GM19452 (cell line): ENCODE data around the gene C1QTNF1.
"Not testable (repeated sequence)": the region's sequence is repeated elsewhere in the genome, so short reads cannot be mapped to it uniquely, and the experiment has no call there.

Experiments used
- ATAC-seq: cut with Tn5 transposase; IDR thresholded peaks from one replicate; pipeline ENCODE4 v1.9.1; 2021; ENCODE audit not compliant: unreplicated experiment

C1QTNF1 gene

DNA sequence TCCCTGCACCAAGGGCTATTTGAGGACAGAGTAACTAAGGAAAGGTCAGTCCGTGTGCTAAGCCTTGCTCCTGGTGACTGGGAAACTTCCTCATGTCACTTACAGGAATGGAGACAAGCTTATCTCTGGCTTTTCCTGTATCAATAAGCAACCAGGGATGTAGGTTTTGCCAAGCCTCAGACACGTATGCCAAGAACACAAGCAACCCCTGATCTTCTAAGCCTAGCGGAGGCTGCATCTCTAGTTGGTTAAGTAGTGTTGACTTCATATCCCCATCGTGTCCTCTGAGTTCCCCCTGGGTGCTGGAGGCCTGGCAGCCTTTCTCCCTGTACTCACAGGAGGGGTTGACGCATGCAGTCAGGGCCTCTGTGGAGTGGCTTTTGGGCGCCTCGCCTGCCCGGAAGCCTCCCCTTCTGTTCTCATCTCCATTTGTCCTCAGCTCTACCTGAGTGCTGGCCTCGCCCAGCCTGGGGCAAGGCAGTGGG is 1.4 kb upstream of the C1QTNF1 start:
- no peak for ATAC-seq

DNA sequence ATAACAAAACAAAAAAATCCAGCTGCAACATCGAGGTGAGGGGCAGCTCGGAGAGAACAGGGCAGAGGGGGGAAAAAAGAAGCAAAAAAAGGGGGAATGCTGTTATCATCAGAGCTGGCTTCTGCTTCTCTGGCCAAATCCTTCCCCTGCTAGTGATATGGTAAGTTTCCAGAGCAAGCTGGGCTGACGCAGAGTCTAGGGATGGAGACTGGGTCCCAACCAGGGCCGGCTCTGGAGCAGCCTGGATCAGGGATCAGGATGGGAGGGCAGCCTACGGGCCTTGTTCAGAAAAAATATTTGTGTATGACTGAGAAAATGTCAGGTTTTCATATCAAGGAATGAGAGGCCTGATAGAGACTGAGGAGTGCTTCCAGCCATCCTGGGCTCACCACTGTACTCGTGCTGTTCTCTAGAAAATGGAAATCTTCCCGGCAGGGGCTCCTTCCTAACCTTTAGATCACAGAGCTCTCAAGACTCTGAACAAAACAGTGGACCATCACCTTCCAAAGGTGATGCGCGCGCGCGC is 726 bp upstream of the C1QTNF1 start:
- no peak for ATAC-seq

DNA sequence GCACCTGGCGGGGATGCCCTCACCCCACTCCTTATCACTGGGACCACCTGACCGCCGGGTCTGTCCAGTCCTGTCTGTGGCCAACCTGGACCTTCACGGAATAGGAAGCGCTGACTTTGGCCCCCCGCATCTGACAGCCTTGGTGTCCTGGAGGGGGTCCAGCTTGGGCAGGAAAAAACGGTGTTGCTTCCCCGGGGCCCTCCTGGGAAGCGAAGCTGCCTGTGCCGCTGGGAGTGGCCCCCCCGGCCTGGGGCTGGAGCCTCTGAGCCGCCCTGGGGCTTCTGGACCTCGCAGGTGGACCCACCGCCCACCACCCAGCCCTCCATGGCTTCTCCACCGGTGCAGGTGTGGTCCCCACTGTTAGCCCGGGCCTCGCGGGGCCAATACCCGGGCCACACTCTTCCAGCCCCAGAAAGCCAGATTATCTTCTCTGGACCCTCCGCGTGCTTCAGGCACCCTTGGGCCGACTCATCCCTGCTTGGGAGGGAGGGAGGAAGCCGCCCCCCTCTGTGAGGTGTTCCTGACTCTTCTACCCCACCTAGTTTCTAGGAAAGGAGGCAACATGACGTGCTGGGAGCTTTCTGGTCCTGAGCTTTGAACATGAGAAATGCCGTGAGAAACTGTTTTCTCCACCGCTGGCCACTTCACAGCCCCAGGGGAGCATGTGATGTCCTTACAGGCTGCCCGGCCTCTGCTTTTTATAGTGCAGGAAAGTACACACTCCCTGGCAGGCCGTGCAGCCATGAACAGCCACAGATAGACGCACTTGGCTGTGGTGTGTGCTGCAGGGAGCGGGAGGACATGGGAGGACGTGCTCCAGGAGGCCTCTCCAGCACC is 1.1 kb downstream of the C1QTNF1 start:
- ATAC-seq: no peak

DNA sequence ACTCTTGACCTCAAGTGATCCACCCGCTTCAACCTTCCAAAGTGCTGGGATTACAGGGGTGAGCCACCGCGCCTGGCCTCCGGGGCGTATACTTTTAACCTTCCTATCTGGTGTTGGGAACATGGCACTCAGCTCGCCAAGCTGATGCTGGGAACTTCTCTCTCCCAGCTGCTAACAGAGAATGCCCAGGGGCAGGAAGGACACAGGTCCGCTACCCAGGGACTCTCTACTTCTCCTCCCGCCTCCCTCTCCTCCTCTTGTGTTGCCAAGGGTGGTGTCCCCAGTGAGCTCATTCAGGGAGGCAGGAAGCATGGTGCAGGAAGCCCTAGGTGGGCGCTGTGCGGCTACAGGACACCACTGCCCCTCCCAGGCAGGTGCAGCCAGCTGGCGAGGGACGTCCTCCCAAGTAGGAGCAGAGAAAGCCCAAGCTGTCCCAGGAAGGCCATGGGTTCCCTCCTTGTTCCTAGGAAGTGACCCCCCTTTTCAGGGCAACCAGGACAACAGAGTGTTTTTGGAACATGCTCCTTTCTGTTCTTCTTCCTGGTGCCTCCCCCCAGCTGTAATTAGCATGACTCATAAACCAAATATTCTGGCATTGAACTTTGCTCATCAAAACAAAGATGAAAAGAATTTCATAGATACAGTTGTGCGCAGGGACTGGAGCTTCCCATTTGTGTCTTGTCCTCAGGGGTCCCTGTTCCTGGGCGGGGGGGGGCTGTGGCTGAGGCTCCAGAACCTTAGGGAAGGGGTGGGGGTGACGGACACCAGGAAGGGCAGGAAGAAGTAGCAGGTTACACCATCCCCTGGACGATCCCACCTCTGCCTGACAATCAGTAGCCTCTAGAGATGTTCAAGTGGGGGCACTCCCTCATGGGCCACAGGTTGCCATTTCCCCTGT is 2.7 kb downstream of the C1QTNF1 start:
- ATAC-seq: no peak

DNA sequence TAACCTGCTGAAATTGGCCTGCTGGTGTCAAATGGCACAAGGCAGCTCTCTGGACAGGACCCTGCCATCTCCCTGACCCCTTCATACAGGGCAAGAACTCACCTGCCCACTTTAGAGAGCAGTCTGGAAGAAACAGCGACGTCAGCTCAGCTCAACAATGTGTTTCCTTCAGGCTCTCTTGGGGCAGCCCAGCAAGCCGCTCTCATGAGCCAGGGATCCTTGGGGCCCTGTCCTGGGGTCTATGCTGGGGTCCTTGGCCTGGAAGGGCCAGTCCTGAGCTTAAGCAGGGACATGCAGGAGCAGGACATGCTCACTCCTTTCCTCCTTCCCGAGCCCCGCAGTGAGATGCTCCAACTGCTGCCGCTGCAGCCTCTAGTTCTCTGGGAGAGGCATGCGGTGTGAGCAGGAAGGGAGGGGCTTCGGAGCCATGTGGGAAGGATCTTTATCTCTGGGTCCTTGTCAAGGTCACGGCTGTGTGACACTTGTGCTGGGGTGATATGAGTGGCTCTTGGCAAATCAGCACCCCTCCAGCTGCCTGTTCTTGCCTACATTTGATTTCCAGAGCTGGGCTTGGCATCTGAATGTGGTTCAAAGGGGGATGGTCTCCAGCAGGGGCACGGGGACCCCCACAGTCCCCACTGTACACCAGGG is 3.4 kb downstream of the C1QTNF1 start:
- no peak for ATAC-seq

DNA sequence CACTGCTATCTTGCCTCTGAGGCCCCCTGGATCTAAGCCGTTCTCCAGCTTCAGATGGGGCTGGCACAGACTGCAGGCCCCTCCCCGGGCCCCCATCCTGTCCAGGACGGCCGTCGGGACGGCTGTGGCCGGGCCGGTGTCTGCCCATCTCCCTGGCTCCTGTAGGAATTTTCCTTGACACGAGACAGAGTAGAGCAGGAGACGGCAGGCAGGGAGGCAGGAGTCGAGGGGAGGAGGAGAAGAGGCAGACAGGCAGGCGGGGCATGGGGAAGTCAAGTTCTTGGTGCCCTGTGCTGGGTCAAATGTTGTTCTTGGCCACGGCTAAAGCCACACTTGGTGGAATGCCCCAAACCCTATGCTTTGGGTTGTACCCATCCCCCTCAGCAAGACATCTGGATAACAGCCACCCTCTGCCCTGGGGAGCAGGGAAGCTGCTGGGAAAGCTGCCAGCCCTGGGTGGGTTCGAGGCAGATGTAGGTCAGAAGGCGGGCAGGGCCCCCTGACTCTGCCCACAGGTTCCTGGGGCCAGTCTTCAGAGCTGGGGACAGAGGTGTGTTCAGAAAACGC is 4.0 kb downstream of the C1QTNF1 start:
- ATAC-seq: no peak

DNA sequence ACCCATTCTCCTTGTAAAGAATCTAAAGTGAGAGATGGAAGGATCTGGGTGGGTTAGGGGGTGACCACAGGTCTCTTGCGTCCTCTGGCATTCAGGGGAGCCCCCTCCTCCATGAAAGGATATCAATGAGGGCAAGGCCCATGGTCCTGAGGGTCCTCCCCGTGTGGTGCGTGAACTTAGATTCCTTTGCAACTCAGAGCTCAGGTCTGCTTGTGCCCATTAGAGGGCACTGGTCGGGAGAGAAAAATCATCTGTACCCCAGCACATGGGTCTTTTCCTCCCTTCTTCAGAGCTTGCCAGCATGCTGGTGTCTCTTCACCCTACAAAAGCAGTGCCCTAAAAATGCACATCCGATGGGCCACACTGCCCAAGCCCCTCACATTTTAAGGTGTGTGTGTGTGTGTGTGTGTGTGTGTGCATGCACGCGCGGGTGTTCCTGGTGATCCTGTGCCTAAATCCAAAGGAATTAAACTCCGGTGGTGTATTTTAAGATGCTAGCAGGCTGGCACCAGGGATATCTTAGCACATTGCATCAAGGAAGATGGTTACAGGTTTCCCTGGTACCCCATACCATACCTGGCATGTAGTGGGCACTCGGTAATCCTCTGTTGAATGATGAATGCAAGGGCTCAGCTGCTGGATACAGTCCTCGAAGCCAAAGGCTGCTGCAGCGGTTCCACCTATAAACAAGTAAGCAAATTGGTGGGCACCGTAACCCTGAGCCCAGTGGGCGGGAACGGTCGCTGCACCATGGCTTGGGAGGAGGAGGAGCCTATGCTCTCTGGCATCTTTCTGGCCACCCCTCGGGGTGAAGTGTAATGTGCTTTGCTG is 4.7 kb downstream of the C1QTNF1 start:
- no peak for ATAC-seq

DNA sequence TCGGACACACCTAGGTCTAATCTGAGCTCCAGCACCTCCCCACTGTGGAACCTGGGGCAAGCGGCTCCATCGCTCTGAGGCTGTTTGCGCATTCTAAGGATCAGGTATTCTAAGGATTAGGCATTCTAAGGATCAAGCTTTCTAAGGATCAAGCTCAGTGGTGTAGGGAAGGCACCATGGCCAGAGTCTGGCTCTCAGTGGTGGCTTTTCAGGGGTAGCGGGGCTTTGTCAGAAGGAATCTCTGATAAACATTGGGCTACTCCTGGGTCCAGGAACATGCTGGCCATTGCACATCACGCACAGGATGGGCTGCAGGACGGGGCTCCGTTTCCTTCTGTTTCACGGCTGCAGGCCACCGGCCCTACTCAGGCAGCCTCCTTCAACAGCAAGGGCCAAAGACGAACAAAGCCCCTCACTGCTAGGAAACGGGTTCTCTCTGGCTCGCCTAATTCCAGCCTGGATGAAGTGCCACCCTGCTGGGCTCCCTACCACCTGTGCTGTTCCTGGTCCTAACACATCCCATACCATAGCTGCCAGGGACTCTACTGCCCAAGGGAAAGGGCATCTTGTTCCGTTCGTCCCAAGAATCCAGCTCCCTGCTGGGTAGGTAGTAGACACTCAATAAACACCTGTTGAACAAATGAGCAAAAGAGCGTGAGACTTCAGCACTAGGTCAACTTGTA is 5.5 kb downstream of the C1QTNF1 start:
- no peak for ATAC-seq

DNA sequence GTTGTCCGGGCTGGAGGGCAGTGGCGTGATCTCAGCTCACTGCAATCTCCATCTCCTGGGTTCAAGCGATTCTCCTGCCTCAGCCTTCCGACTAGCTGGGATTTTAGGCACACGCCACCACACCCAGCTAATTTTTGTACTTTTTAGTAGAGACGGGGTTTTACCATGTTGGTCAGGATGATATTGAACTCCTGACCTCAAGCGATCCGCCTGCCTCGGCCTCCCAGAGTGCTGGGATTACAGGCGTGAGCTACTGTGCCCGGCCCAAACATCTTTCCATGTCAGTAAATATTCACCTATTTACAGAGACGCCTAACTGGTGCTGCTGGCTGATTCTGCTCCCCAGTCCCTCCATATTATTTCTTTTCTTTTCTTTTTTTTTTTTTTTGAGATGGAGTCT is 6.7 kb downstream of the C1QTNF1 start:
- ATAC-seq: not testable (repeated sequence)

DNA sequence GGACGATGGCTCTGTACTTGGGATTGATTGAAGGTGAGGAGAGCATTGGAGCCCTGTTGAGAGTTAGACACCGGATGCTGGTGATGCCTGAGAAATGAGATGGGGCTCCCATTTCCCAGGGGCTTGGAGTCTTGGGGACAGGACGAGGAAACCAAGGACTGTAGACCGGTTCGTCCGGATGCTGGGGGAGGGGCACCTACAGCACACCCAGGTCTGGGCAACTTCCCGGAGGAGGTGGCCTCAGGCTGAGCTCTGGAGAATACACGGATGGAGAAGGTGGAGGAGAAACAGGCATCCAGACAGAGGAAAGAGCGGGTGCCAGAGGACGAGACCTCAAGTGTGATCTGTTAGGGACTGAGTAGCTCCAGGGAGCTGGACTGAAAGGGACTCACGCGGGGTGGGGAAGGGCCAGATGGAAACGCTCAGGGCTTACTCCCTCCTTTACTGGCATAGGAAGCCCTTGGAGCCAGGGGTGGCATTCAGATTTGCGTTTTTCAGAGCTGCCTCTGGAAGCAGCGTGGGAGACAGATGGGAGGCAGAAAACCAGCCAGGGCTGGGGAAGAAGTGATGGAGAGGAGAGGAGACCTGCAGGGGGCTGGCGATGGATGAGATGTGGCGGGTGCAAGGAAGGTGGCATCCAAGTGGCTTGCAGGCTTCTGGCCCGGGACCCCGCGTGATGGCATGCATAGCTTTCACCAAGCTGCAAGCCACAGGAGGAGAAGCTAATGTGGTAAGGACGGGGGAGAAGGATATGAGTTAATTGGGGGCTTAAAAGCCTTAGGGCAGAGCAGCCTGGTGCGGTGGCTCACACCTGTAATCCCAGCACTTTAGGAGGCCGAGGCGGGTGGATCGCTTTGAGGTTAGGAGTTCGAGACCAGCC is 8.3 kb downstream of the C1QTNF1 start:
- ATAC-seq: no peak

DNA sequence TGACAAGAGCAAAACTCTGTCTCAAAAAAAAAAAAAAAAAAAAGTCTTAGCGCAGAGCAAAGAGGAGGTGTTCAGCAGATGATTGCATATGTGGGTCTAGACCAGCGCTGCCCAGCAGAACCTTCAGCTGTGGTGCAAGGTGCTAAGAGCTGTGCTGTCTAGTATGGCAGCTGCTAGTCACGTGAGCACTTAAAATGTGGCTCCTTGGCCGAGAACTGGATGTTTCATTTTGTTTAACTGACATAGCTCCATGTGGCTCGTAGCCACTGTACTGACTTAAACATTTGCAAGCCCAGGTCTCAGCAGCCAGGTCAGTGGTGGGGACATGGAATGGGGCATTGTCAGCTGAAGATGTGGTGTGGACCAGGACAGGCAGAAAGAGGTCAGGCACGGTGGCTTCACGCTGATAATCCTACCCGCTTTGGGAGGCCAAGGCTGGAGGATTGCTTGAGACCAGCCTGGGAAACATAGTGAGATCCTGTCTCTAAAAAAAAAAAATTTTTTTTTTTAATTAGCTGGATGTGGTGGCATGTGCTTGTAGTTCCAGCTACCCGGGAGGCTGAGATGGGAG is 9.2 kb downstream of the C1QTNF1 start:
- ATAC-seq: no peak

DNA sequence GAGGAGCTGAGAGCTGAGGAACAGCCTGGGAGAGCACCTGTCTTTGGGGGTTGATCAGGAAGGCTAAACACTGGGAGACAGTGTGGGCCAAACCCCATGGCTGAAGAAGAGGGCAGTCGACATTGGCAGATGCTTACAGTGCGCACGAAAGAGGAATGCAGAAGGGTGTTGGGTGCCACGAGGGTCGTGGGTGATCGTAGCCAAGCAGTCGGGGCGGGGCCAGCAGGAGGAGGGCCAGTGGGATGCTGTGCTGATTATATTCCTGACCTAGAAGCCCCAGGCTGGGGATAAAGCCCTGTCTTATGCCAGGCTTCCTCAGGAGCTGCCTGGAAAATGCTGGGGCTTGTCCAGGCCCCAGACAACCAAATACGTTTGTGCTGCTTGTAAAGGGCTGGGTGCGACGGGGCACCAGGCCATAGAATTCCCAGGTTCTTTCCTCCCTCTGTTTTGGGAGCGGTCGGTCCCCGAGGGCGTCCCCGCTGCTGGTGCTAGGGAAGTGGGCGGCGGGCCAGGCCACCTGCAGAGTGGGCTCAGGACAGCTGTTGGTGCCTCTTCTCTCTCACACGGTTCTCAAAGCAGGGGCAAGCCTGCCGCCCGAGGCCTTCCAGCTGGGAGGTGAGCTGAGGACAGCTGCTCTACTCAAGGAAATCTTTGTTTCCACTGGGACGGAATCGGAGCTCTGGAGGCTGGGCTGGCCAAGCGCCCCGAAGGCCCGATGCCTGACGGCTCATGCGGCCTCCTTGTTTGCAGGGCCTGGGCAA is 10.0 kb downstream of the C1QTNF1 start:
- no peak for ATAC-seq

DNA sequence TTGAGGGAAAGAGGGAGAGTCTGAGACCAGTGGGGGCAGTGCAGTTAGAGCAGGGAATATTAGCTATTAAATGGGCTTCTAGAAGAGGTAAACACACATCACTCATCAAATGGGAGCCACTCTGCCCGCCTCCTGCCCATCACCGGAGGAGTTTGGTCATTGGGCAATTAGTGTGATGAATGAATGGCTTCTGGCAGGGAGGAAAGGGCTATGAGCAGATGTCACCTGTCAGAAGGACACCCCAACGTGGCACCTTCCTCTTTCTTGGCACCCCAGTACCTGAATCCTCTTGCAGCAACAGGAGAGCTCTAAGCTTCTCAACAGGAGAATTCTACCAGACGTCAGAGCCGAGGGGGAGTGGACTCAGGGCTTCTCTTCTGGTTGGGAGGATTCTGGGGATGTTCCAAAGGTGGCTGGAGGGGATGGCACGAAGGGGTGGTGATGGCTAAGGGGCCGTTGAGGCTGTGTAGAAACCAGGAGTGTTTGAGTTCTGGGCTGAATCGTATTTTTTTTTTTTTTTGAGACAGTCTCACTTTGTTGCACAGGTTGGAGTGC is 11.0 kb downstream of the C1QTNF1 start:
- no peak for ATAC-seq

DNA sequence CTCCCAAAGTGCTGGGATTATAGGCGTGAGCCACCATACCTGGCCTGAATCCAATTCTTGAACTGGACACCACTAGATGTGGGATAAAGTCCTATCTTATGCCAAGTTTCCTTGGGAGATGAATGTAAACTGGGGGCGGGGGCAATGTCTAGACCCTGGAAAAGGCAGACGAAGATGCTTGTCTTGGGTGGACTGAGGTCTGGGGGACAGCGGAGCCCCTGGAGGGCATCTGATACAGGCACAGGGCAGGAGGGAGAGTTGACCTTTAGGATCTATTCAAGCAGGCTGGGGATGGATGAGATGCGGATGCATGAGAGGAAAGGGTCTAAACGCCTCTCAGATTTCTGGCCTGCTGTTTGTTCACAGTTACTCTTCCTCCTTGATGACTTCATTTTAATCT is 11.7 kb downstream of the C1QTNF1 start:
- ATAC-seq: no peak

DNA sequence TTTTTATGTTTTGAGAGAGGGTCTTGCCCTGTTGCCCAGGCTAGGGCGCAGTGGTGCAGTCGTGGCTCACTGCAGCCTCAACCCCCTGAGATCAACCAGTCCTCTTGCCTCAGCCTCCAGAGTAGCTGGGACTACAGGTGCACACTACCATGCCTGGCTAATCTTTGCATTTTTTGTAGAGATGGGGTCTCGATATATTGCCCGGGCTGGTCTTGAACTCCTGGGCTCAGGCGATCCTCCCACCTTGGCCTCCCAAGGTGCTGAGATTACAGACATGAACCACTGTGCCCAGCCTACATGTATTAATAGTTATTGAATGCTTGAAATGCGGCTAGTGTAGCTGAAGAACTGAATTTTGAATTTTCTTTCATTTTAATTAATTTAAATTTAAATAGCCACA is 12.2 kb downstream of the C1QTNF1 start:
- no peak for ATAC-seq

DNA sequence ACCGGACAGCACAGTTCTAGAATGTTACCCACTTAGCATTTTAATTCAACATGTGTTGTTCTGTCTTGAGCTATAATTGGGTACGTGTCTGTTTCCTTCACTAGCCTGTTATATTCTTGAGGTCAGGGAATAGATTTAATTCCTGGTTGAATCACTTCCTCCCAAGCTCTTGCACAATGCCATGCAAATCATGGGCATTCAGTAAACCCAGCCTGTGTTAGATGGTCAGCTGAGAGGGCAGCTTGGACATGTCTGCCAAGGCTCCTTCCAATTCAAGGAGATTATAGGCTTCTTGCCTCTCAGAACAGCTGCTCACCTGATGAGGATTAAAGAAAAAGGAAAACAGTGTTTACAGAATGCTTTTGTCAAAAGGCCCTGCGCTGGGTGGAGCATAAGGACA is 12.6 kb downstream of the C1QTNF1 start:
- no peak for ATAC-seq

DNA sequence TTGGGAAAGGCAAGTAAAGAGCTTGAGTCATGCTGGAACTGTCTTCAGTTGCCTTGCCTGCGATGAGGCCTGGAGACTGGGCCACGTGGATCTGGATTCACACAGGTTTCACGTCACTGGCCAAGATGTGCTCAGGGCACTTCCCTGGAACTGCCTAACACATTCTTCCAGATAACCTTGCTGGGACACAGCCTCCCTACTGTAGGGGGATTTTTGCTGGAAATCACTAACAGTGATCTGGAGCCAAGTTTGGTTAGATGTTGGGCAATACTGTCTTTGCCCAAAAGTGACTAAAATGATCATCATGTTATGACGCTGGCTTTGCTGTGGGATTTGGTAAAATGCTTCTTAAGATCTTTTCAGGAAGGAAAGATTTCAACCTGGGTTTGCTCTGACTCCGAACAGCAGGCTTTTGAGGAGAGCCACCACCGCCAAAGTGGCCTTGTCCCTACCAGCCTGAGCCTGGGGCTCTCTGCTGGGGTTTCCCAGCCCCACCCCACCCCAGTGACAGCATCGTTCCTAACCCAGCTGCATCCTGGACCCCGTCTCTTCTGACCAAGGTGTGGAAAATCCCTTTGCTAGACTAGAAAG is 14.7 kb downstream of the C1QTNF1 start:
- ATAC-seq: no peak
